ENCODE measurements around the gene CLIC2.

CLIC2 gene

DNA sequence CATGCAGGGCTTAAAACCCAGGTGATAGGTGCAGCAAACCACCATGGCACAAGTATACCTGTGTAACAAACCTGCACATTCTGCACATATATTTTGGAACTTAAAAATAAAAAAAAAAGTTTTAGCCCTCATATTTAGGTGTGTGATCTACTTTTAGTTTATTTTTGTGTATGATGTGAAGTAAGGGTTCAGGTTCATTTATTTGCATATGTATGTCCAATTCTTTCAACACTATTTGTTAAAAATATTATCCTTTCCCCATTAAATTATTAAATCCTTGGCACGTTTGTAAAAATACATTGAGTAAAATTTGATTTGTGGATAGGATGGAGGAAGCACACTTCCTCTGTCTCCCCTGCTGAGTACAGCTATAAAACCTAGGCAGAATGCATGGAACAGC lies 83.0 kb downstream of the CLIC2 start:
- Histone ChIP-seq H3K4me3 (ENCODE audit: low read depth, low read length) (no peak overlapping the region), H3K4me1 (ENCODE audit: control insufficient read depth, insufficient read depth, low read length) (no peaks in the 10 kb centered on the region), H3K36me3 (ENCODE audit: control insufficient read depth, insufficient read depth, low read length) (no peaks in the 10 kb centered on the region), H3K9ac (ENCODE audit: low read depth, low read length) (no peak overlapping the region), H3K27me3 (ENCODE audit: control insufficient read depth, insufficient read depth, low read length) (no peaks in the 10 kb centered on the region), H3K9me3 (ENCODE audit: control insufficient read depth, insufficient read depth, low read length) (no peaks in the 10 kb centered on the region)

DNA sequence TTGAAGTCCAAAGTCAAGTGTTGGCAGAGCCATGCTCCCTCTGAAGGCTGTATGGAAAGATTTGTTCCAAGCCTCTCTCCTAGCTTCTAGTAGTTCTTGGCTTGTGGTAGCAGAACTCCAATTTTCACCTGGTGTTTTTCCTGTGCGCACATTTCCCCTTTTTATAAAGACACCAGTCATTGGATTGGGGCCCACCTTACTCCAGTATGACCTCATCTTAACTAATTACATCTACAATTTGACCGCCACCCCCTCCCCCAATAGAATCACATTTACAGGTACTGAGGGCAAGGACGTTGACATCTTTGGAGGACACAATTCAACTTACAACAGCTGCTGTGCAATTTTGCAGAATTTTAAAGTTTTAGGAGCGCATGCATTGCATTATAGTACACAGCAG lies 86.9 kb downstream of the CLIC2 start:
- no peaks in the 10 kb centered on the region for H3K4me1 ChIP-seq (ENCODE audit: control insufficient read depth, insufficient read depth, low read length)
- no peak overlapping the region for H3K4me3 ChIP-seq (ENCODE audit: low read depth, low read length)
- H3K9ac ChIP-seq (ENCODE audit: low read depth, low read length), result no peak overlapping the region
- H3K9me3 ChIP-seq (ENCODE audit: control insufficient read depth, insufficient read depth, low read length), result no peaks in the 10 kb centered on the region
- no peaks in the 10 kb centered on the region for H3K27me3 ChIP-seq (ENCODE audit: control insufficient read depth, insufficient read depth, low read length)
- no peaks in the 10 kb centered on the region for H3K36me3 ChIP-seq (ENCODE audit: control insufficient read depth, insufficient read depth, low read length)

DNA sequence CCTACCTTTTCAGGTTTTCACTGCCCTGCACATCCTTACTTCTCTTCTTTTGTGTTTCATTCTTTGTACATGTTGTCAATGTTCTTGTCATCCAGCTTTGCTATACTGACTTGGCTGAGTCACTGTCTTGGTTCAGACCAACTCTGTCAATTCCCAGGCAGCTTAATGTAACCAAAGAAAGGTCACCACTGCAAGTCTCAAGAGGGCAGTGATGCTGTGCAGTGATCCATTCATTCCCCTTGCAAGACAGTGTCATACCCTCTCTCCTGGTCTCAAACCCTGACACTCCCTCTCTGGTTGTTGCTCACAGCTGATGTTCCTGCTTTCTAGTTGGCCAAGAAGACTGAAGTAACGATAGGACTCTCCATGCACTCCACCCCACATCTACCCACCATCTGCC lies 87.7 kb downstream of the CLIC2 start:
- Histone ChIP-seq H3K4me3 (ENCODE audit: low read depth, low read length) (no peak overlapping the region), H3K9me3 (ENCODE audit: control insufficient read depth, insufficient read depth, low read length) (no peaks in the 10 kb centered on the region), H3K36me3 (ENCODE audit: control insufficient read depth, insufficient read depth, low read length) (no peaks in the 10 kb centered on the region)

DNA sequence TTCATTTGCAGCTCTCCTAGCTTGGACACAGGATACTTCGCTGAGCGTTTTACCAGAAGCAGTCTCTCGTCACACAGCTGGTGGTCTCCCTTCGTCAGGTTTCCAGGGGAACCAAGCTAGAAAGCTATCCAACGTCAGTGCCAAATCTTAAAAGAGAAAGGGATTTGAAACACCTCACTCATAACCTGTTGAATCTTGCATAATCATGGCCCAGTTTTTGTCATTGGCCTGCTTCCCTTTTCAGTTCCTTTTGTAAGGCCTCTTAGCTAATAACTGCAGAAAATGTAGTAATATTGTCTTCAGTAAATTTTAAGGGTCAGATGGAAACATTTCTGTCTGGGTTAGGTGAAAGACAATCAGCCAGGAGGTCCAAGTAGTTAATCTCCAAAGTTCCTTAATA lies 92.1 kb downstream of the CLIC2 start:
- H3K36me3 ChIP-seq (ENCODE audit: control insufficient read depth, insufficient read depth, low read length), result no peaks in the 10 kb centered on the region
- H3K4me1 ChIP-seq (ENCODE audit: control insufficient read depth, insufficient read depth, low read length), result no peaks in the 10 kb centered on the region
- no peaks in the 10 kb centered on the region for H3K9me3 ChIP-seq (ENCODE audit: control insufficient read depth, insufficient read depth, low read length)
- no peaks in the 10 kb centered on the region for H3K27me3 ChIP-seq (ENCODE audit: control insufficient read depth, insufficient read depth, low read length)
- H3K4me3 ChIP-seq (ENCODE audit: low read depth, low read length), result no peak overlapping the region
- H3K9ac ChIP-seq (ENCODE audit: low read depth, low read length), result no peak overlapping the region

More for the DNA sequence above, 87.7 kb downstream of the CLIC2 start:
- Histone ChIP-seq H3K4me1 (ENCODE audit: control insufficient read depth, insufficient read depth, low read length) (no peaks in the 10 kb centered on the region), H3K27me3 (ENCODE audit: control insufficient read depth, insufficient read depth, low read length) (no peaks in the 10 kb centered on the region), H3K9ac (ENCODE audit: low read depth, low read length) (no peak overlapping the region)

DNA sequence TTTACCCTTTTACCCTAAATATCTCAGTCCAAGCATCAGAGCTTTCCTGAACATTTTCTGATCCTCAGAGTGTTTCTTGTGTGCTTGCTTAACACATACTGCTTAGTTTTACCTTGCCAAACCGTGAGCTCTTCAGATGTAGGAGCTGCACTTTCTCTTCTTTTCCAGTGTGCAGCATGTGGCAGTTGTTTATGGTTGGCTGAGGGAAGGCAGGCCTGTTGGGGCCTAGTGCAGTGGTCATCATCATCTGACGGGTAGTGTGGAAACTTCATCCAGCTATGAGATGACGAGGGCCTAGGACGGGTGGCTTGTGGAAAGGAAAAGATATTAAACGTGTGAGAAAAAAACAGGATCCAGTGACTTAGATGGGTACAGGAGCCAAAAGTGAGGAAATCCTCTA lies 96.7 kb downstream of the CLIC2 start:
- Histone ChIP-seq H3K4me1 (ENCODE audit: control insufficient read depth, insufficient read depth, low read length) (no peaks in the 10 kb centered on the region), H3K9me3 (ENCODE audit: control insufficient read depth, insufficient read depth, low read length) (no peaks in the 10 kb centered on the region), H3K27me3 (ENCODE audit: control insufficient read depth, insufficient read depth, low read length) (no peaks in the 10 kb centered on the region), H3K4me3 (ENCODE audit: low read depth, low read length) (no peak overlapping the region), H3K9ac (ENCODE audit: low read depth, low read length) (no peak overlapping the region), H3K36me3 (ENCODE audit: control insufficient read depth, insufficient read depth, low read length) (no peaks in the 10 kb centered on the region)

DNA sequence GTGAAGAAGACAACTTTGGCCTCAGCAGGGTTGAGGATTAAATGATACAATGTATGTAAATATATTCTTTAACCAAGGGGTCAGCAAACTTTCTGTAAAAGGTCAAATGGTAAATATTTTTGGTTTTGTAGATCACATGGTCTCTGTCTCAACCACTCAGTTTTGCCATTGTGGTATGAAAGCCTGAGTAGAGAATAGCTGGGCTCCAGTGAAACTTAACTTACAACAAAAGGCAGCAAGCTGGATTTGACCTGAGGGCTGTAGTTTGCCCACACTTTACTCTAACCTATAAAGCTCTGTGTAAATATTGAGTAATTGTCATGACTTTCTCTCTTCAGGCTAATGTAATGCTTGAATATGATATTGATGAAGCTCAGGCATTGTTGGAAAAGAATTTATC lies 98.5 kb downstream of the CLIC2 start:
- no peaks in the 10 kb centered on the region for H3K36me3 ChIP-seq (ENCODE audit: control insufficient read depth, insufficient read depth, low read length)
- no peaks in the 10 kb centered on the region for H3K9me3 ChIP-seq (ENCODE audit: control insufficient read depth, insufficient read depth, low read length)
- no peak overlapping the region for H3K9ac ChIP-seq (ENCODE audit: low read depth, low read length)
- H3K27me3 ChIP-seq (ENCODE audit: control insufficient read depth, insufficient read depth, low read length), result no peaks in the 10 kb centered on the region
- H3K4me1 ChIP-seq (ENCODE audit: control insufficient read depth, insufficient read depth, low read length), result no peaks in the 10 kb centered on the region
- no peak overlapping the region for H3K4me3 ChIP-seq (ENCODE audit: low read depth, low read length)

DNA sequence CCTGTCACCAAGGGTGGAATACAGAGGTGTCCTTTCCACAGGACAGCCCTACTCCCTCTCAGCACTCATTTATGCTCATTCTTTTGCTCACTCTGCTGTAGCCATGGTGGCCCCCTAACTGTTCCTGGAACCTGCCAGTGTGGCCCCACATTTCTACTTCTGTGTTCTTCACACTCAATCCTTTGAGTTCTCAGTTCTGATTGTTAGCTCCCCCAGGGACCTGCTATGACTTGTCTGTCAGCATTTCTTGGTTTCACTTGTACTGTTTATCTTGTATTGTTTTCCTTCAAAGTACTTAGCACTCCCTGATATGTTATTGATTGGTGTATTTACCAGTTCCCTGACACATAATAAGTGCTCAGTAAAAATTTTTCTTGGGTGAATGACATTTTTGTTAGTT lies 103.3 kb downstream of the CLIC2 start:
- Histone ChIP-seq H3K27me3 (ENCODE audit: control insufficient read depth, insufficient read depth, low read length) (no peaks in the 10 kb centered on the region), H3K36me3 (ENCODE audit: control insufficient read depth, insufficient read depth, low read length) (peaks cover 5% of the 10 kb centered on the region), H3K4me3 (ENCODE audit: low read depth, low read length) (no peak overlapping the region), H3K9ac (ENCODE audit: low read depth, low read length) (no peak overlapping the region), H3K4me1 (ENCODE audit: control insufficient read depth, insufficient read depth, low read length) (no peaks in the 10 kb centered on the region), H3K9me3 (ENCODE audit: control insufficient read depth, insufficient read depth, low read length) (no peaks in the 10 kb centered on the region)

Measured in iPS-15b (cell line).